ENCODE results near the gene OBSCN.

DNA sequence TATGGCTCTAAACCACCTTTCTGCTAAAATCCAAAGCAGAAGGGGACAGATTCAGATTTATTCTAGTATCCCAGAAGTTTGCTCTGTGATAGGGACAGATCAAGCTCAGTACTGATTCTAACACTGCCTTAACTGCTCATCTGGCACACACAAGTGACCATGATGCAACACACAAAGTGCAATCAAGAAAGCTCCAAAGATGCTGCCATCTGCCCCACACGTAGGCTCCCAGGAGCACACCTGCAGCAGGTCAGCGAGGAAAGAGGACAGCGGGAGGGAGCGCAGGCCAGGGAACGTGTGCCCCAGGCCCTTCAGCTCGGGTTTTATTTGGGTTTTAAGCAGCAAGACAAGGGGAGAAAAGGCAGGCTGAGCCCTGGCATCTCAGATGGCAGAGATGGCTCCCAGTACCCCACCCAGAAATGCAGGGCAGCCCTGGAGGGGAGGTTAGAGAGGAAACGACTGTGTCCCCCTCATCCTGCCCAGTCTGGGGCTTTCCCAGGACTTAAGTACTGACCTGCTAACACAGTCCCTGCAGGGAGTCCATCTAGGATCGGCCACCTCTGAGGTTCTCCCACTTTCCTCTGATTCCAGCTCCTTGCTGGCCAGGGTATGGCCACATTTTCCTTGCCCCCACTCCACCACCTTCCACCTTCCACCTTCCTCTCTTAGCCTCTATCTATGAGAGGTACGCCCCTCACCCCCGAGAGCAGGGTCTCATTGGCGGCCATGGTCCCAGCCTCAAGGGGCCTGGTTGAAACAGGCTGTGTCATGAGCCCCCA lies 197.5 kb downstream of the OBSCN start:
- TF ChIP-seq, protein P1, sequence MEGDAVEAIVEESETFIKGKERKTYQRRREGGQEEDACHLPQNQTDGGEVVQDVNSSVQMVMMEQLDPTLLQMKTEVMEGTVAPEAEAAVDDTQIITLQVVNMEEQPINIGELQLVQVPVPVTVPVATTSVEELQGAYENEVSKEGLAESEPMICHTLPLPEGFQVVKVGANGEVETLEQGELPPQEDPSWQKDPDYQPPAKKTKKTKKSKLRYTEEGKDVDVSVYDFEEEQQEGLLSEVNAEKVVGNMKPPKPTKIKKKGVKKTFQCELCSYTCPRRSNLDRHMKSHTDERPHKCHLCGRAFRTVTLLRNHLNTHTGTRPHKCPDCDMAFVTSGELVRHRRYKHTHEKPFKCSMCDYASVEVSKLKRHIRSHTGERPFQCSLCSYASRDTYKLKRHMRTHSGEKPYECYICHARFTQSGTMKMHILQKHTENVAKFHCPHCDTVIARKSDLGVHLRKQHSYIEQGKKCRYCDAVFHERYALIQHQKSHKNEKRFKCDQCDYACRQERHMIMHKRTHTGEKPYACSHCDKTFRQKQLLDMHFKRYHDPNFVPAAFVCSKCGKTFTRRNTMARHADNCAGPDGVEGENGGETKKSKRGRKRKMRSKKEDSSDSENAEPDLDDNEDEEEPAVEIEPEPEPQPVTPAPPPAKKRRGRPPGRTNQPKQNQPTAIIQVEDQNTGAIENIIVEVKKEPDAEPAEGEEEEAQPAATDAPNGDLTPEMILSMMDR (conservative IDR thresholded peaks at IDR 0.05; ENCODE audit: low read length) = no peak
- no peak for TF ChIP-seq EZH2phosphoT487 (IDR thresholded peaks at IDR 0.05; ENCODE audit: borderline replicate concordance)
